ENCODE results near the gene TEK.
"Not testable (repeated sequence)": the region's sequence is repeated elsewhere in the genome, so short reads cannot be mapped to it uniquely, and the experiment has no call there.

TEK gene

DNA sequence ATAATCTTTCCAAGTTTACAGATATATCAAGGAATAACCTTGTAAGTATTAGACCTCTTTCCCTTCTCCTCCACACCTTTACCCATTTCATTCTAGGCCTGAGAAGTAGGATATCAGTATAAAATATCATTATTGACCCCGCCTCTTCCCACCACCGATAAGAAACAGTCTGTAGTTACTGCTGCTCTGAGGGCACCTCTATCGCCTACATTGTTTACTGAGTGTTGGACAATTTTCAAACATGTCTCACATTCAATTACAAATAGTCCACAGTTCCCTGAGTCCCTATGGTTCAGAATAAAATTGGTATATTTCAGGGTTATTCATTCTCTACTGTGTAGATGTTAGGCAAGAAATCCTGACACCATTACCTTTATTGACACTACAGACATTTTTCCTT is 73.4 kb downstream of the TEK start:
- no peak for DNase-seq

DNA sequence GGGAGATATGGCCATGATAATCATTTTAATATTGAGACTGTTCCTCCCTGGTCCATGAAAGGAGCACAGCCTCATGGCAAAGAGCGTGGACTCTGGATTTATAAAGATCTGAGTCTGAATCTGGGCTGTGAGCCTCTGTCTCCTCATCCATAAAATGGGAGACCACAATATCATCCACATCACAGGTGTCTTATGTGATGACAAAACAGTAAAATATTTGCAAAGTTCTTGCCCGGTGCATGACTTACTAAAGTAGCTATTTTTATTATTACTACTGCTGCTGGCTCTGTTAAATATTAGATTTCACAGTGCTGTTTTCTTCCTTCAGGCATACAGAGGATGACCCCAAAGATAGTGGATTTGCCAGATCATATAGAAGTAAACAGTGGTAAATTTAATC is 74.1 kb downstream of the TEK start:
- DNase-seq: no peak

DNA sequence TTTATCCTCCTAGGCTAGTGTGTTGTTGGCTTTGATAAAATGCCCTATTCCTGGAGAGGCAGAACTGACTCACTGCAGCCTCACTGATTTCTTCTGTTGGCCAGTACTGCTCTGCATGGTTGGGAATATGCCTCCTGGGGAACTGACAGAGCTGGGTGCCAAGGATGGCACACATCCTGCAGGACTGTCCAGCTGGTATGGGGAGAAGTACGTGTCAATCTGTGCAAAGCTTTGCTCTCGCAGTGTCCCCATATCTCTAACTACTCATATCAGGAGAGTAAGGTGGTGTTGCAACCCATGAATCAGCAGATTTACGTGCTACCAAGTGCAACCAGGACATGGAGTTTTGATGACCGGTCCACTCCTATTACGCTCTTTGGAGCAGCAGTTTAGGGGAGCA is 74.7 kb downstream of the TEK start:
- DNase-seq: no peak

GRCh38 chr9:27184556-27185351 is 75.7 kb downstream of the TEK start:
- DNase-seq: no peak

DNA sequence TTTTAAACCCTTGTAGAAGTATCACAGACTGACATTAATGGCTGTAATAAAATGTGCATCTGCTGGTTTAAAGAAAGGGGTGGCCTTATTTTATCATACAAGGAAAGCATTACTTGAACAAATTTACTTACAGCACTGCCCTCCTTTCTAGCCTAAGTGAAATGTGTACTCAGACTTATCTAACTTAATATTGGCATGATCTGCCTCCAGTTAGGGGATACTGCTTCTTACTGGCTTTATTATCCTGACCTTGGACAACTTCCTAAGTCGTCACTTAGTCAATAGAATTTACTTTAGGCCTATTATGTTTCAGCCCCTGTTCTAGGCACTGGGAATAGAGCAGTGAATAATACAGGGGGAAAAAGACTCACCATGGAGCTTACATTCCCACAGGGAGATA is 79.4 kb downstream of the TEK start:
- DNase-seq: no peak

DNA sequence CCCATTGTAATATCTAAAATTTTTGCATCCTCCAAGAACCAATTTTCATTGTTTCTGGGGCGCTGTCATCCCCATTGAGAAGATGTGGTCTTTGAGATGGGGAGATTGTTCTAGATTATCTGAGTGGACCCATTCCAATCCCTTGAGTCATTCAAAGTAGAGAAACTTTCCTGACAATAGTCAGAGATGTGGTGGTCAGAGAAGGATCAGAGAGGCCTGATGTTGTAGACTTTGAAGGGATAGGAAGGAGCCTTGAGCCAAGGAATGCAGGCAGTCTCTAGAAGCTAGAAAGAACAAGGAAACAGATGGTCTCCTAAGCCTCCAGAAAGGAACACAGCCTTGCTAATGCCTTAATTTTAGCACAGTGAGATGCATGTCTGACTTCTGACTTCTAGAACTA is 80.4 kb downstream of the TEK start:
- no peak for DNase-seq

GRCh38 chr9:27192291-27192960 is 83.4 kb downstream of the TEK start:
- peak; percentile 11 for DNase-seq

DNA sequence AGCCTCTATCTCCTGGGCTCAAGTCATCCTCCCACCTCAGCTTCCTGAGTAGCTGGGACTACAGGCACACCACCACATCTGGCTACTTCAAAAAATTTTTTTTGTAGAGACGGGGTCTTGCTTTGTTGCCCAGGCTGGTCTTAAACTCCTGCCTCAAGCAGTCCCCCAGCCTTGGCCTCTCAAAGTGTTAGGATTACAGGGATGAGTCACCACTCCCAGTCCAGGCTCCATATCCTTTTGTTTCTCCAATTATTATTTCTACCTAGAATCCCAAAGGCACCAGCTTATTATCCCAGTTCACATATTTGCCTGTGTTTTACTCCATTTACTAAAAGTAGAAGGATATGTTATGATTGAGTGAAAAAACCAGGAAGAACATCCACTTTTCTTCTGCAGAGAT is 84.9 kb downstream of the TEK start:
- no peak for DNase-seq

- no peak for DNase-seq
Measured at GRCh38 chr9:27194401-27195091, 85.5 kb downstream of the TEK start.

DNA sequence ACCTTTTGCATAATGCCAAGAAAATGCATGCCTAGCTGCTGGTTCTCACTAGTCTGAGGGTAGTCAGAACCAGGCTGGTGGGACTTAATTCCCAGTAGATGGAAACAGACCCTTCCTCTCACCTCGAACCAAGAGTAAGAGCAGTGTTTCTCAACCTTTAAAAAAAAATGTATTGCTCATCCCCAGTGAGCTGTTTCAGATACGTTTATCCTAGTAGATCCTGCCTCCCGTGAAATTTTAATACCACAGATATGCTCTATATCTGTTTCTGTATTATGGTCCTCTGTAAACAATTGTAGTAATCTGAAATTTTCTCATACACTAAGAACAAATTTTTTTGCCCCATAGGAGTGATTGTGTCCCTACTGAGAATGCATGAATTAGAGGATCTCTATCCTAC is 86.2 kb downstream of the TEK start:
- no peak for DNase-seq

- DNase-seq: no peak
Measured at GRCh38 chr9:27196383-27196782, 87.4 kb downstream of the TEK start.

DNA sequence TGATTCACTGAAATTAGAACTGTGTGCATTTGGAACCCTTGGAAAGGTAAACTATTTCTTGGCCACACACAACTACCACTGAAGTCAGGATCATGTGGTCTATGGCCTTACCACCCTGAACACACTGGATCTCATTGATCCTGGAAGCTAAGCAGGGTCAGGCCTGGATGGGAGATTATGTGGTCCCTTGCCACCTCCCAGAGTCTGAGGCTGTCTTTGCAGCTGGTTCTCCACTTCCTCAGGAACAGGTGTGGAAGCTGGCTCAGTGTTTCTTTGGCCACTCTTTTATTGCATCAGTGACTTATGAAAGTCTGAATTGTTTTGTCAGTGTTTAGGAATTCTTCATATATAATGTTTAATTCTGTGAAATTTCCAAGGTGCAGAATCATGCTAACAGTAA is 89.2 kb downstream of the TEK start:
- DNase-seq: no peak

- DNase-seq: no peak
Measured at GRCh38 chr9:27202056-27202455, 93.0 kb downstream of the TEK start.

- no peak for DNase-seq
Measured at GRCh38 chr9:27203783-27204182, 94.8 kb downstream of the TEK start.

DNA sequence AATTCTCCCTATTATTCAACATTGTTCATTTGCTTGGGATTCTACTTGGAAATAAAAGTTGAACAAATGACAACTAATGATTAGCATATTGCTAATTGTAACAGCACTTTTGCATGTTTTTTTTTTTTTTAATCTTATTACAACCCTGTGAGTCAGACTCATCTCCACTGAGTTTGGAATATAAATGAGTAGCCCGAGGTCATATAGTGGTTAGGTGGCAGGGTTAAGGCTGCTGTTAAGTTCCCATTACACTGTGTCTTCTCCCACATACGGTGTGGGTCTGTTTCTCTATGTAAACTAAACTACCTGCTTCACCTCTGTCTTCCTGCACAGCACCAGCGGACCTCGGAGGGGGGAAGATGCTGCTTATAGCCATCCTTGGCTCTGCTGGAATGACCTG is 95.6 kb downstream of the TEK start:
- no peak for DNase-seq

GRCh38 chr9:27205198-27205597 is 96.2 kb downstream of the TEK start:
- DNase-seq: no peak

DNA sequence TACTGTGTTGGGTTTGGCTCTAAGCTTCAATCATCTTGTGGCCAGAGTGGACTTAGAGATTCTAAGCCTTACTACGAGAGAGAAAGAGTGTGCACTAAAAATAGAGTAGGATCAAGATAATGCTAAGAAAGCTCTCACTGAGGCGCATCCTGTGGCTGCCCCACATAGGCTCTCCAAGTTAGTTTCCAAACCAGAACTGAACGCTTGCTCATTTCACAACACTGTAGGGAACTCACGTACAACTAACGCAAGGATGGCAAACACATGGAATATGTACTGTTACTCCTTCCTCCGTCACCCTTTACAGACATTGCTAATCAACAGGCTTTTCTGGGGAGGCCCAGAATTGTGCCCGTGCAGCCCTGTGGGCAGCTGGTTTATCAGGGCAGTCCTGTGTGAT is 97.0 kb downstream of the TEK start:
- DNase-seq: no peak

GRCh38 chr9:27209034-27209433 is 100.0 kb downstream of the TEK start:
- no peak for DNase-seq

DNA sequence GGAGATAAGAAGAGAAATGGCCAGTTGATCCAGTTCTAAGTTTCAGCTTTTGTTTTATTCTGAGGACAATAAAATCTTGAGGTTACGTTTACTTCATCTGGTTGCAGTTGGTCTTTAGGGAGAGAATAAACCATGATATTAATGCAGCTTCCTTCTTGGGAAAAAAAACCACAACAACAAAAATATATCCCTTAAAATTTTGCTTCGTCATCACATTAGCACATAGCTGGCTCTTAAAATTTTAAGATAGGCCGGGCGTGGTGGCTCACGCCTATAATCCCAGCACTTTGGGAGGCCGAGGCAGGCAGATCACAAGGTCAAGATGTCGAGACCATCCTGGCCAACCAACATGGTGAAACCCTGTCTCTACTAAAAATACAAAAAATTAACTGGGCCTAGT is 101.6 kb downstream of the TEK start:
- DNase-seq: no peak

DNA sequence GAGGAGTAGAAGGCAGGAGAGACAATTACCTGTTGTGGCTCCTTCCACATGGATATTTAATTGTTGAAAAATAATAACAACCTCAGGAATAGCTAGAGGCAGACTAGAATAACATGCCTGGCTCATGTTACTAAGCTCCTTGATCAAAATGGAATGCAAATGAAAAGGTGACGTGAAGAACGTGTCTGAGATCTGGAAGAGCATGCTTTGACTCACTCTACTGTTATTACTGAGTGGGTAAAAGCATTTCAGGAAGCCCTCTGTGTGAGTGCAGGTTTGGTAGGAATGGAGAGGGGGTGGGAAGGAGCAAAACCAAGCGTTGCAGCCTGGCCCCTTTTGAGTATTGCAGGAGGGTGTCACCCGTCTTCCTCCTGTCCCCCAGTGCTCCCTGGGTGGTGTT is 103.2 kb downstream of the TEK start:
- DNase-seq: no peak

- DNase-seq: no peak
Measured at GRCh38 chr9:27212621-27213020, 103.6 kb downstream of the TEK start.

- DNase-seq: no peak
Measured at GRCh38 chr9:27227192-27227591, 118.2 kb downstream of the TEK start.

GRCh38 chr9:27239648-27240047 is 130.6 kb downstream of the TEK start:
- DNase-seq: not testable (repeated sequence)

GRCh38 chr9:27247756-27248155 is 138.7 kb downstream of the TEK start:
- DNase-seq: peak; percentile 0

Data from GDM1 (cell line).